Left kidney (tissue), 2 donors: ENCODE measurements around the gene UNC5B. TPM values are rescaled to one million over a fixed set of nuclear protein-coding genes. Genes with fewer than 3 reads are reported as not detected.
"Not testable (repeated sequence)": the region's sequence is repeated elsewhere in the genome, so short reads cannot be mapped to it uniquely, and the experiment has no call there.

ENCODE experiments used
- DNase-seq: peaks from one replicate; pipeline ENCODE4 v3.0.0-alpha.2; 2013
- polyA plus RNA-seq: library from polyadenylated mRNA; unstranded; fragments of 120-200 nt; gene quantifications from one replicate; pipeline ENCODE4 v1.2.1, GENCODE V29; 2013; ENCODE audit not compliant: insufficient read length

The UNC5B gene
- polyA plus RNA-seq, 1 donor, result 45.4 TPM

- DNase-seq, result no peak
Measured at GRCh38 chr10:71207578-71207977, 4.8 kb upstream of the UNC5B start.

- DNase-seq, result no peak
Measured at GRCh38 chr10:71209352-71209715, 3.0 kb upstream of the UNC5B start.

DNA sequence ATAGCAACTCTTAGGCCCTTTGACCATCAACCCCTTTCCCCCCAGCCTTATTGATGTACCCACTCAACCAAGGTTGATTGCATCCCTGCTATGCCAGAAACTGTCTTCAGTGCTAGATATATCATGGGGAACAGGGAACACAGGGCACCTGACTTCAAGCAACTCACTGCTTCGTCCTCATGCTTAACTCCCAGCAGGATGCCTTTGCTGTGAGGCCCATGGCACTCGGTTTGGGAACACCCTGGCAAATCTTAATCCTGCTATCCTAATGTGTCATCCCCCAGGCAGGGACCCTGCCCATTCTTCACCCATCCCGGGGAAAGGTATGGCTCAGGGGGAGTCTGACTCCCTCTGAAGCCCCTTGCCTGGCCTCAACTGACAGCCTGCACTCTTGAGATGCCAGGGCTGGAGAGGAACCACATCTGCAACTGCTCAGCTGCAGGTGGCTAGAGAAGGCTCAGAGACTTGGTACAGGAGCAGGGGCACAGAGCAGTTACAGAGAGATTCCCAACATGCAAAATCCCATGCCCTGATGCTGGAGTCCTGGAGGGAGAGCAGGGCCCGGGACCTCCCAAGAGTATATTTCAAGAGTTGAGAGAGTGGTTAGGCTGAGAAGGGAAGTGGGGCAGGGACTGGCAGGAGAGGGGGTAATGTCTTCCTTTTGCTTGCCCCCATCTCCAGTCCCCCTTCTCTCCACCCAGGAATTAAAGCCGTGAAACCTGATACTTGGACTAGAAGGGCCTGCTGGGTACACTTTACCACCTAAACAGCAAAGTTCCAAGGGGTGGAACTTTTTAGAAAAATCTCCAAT lies 2.4 kb upstream of the UNC5B start:
- DNase-seq, result no peak

GRCh38 chr10:71210542-71210871 lies 1.9 kb upstream of the UNC5B start:
- no peak for DNase-seq

- DNase-seq, result no peak
Measured at GRCh38 chr10:71211053-71211452, 1.3 kb upstream of the UNC5B start.

DNA sequence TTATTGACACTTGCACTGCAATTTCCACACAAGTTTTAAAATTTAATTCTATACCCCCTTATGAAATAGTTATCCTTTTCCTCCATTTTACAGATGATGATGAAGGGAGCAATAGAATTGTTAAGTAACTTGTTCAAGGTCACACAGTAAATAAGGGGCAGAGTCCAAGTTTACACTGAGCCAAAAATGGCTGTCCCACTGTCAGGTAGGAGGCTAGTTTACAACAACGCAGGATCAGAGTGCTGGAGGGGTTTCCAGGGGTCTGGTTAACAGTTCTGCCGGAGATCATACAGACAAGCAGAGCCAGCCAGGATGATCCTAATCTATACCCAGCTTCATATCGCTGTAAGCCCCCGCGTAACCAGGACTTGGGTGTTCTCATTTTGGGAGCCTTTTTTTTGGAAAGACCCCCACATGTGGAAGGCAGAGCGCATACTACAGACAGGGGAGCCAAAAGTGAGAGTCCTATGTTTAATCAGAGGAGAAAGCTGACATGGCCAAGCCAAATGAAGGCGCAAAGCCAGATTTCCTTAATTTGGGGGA lies 524 bp upstream of the UNC5B start:
- no peak for DNase-seq

- no peak for DNase-seq
Measured at GRCh38 chr10:71213127-71213621, 804 bp downstream of the UNC5B start.

DNA sequence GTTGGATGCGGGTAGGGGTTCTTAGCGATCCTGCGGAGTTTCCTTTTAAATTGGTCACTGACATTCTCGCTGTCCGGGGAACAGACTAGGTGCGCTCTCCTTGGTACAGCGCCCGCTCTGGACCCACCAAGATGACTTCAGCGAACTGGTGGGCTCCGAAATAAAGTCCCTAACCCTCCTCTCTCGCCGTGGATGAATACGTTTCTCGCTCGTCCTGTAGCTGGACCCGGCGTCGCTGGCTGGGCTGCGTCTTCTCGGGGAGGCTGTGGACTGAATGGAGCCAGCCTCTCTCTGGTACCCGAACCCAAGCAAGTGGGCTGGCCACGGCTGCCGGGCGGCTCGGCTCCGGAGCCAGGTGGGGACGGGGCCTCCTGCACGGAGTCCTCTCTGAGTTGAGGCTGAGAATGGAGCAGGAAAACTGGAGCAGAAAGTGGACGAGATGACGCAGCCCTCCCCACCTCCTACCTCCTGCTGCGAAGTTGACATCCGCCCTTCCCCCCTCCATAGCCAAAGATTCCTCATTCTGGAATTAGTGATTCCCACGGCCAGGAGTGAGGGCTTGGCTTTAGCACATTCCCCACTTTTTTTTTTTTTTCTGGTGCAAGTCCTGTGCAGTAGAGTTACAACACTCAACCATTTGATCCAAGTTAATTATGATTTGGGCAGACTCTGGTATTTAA lies 1.5 kb downstream of the UNC5B start:
- no peak for DNase-seq

DNA sequence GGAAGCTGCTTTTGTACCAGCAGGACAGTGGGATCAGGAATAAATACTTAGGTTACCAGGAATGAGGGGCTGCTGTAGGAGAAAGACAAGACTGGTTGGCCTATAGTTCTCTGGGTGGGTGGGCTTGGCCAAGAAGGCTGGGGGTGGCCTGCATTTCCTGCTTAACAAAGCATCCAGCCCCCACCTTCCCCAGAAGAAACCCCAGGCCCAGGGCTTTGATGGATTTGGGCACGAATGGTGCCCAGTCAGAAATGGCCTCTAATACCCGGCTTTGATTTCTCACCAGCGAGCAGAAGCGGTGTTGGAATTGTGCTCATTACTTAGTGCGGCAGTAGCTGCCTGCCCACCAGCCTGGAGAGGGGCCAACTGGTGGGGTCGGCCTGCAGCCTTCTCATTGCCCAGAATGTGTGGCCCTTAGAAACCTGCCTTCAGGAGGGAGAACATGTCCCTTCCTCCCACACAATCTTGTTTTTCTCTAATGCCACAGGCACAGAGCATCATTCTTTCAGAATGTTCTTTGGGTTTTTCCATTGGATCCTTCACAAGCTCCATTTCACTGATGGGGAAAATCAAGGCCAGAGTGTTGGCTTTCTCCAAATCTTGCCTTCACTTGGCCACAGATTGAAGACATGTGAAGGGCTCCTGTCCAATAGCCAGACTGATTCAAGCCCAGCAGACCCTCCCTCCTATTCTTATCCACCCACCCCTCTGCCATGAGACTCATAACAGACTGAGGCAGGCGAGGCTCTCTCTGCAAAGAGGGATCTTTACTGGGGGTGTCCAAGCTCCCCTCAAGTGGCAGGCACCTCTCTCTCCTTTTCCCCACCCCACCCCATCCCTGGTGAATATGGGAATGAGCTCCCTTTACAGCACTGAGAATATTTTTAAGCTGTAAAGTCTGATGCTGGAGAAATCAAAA lies 2.5 kb downstream of the UNC5B start:
- DNase-seq, result no peak

GRCh38 chr10:71216363-71216695 lies 4.0 kb downstream of the UNC5B start:
- DNase-seq, result no peak

DNA sequence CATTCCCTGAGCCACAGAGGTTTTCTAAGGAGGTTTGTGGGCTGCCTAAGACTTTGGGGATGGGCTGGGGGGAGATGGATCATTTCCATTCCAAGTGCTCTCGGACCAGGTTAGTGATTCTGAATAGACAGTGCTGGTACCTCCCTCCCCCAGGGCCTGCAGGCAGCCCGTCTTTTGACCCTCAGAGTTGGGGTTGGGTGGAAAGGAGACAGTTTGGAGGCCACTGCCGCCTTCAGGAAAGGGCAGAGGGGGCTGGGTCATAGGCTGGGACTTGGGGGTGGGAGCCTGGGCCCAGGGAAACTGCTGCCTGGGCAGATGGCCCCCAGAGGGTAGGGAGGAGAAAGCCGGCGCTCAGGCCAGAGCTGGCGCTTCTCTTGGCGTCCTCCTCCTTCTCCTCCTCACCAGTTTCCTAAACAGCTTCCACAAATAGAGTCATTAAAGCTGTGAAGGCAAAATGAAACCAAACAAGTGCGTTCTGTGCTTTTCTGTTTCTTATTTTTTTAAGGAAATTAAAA lies 4.4 kb downstream of the UNC5B start:
- DNase-seq, result no peak

DNA sequence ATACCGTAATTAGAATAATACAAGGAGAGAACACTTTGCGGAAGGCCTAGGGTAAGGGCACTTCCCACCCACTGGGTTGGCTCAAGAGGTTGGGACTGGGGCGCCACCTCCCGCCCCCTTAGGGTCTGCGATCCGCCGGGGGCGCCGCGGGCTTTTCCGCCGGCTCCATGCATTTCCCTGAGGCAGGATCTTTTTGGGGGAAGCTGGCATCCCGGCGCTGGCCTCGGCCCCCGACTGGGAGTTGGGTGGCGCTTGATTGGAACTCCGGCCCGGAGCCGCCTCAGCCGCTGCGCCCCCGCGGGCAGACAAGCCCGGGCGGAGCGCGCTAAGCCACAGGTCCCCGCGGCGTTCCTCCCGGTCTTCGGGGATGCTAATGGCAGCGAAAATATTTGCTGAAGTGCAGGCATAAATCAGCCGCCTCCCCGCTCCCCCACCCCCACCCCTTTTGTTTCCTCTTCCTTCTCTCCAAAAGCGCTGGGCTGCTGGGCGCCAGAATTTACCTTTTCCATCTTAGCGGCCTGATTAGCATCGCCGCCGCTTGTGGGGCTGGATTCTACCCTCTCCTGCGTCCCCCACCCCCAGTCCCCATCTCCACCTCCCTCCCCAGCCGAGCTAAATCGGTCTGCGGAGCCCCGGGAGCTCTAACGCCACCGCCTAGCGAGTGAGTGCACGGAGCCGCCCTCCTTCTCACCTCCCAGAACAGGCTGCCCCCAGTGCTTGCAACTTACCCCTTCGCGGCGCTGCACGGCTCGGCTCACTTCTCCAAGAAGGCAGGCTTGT lies 5.1 kb downstream of the UNC5B start:
- DNase-seq, result no peak

GRCh38 chr10:71218046-71218650 lies 5.8 kb downstream of the UNC5B start:
- DNase-seq, result no peak

DNA sequence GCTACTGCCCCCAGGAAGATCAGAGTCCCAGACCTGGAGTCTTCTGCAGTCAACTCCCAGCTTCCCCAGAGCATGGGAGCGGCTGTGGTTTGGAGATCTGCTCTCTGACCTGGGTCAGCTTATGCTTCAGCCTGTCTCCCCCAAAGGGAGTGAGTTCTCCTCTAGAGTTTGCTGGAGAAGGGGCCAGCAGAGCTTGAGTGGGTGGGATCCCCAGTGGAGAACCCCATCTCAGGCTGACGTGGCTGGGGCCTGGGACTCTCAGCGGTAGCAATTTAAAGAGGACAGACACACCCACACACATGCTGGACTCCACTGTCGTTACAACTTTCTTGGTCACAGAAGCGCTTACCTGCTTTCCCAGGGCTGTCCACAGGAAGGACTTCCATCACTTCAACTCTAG lies 6.3 kb downstream of the UNC5B start:
- DNase-seq, result no peak

- DNase-seq, result not testable (repeated sequence)
Measured at GRCh38 chr10:71219236-71219917, 7.0 kb downstream of the UNC5B start.

DNA sequence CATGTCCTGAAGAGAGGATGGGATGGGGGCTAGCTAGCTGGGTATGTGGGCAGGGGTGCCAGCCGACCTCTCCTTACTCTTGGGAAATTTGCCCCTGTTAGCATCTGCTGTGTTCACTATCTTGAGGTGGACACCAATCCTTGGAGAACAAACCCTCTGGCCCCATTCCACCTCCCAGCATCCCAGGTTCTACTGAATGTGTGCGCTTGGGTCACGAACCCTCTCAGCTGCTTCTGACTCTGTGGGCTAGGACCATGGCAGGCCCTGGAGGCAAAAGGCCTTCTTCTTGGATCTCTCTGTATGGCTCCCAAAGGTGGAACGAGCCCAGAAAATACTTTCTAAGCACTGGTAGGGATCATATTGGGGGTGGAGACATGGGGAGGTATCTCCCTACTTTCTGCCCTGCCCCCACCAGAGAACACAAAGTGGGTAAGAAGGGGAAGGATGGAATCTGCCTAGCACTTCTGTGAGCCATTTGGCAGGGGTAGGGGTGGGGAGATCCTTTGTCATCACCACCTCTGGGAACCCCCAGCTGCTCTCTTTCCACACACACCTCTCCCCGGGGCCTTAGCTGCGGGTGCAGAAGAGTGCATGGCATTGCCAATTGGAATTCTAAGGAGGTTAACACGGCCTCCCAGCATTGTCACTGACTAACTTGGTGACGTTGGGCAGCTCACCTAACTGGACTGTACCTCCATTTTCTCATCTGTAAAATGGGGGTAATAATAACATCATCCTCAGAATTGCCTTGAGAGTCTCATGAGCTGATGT lies 7.7 kb downstream of the UNC5B start:
- DNase-seq, result no peak

- no peak for DNase-seq
Measured at GRCh38 chr10:71220689-71221540, 8.5 kb downstream of the UNC5B start.

DNA sequence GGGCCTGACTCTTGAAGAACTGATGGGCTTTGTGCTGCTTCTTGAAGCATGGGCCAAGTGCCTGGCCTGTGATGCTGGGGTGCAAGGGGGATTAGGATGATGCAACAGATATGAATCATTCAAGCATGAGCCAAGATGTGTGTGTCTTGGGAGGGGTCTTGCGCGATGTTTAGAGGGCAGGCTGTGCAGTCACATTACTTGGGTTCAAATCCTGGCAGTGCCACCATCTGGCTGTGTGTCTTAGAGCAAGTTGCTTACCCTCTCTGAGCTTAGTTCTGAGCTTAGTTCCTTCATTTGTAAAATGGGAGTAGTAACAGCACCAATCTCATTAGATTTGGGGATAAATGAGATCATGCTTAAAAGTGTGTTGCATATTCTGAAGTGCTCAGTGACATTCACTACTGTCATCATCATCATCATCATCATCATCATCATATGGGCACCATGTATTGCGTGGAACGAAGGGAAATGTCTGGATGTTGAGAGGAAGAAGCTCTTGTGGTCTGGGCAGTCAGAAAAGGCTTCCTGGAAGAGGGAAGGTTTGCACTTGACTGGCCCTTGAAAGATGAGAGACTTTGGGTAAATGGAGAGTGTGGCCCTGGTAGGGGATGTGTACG lies 9.3 kb downstream of the UNC5B start:
- no peak for DNase-seq
